GM10248 (cell line): ENCODE data around the gene RNF215.

Experiments
- CTCF ChIA-PET: fragments of 300-600 bp; sonication (Branson Sonifier 250); formaldehyde crosslinking; extraction: SDS; loops from one replicate; lab custom pipeline; 2021; ENCODE audit warnings: antibody characterized with exemption; lab: Yijun Ruan, JAX
- POLR2A ChIA-PET: fragments of 350-650 bp; sonication (Branson Sonifier 250); formaldehyde crosslinking; extraction: SDS; loops from one replicate; lab custom pipeline; 2020; ENCODE audit warnings: antibody characterized with exemption; lab: Yijun Ruan, JAX
- DNase-seq: peaks from one replicate; pipeline ENCODE4 v3.0.0; 2012; ENCODE audit errors: extremely low spot score
- TF ChIP-seq, protein P1 (sequence below): IDR thresholded peaks from 2 replicates; pipeline ENCODE4 v1.5.1; 2012; ENCODE audit warnings: mild to moderate bottlenecking, low read depth; ENCODE audit errors: extremely low read depth, missing control alignments, control extremely low read depth

The RNF215 gene

DNA sequence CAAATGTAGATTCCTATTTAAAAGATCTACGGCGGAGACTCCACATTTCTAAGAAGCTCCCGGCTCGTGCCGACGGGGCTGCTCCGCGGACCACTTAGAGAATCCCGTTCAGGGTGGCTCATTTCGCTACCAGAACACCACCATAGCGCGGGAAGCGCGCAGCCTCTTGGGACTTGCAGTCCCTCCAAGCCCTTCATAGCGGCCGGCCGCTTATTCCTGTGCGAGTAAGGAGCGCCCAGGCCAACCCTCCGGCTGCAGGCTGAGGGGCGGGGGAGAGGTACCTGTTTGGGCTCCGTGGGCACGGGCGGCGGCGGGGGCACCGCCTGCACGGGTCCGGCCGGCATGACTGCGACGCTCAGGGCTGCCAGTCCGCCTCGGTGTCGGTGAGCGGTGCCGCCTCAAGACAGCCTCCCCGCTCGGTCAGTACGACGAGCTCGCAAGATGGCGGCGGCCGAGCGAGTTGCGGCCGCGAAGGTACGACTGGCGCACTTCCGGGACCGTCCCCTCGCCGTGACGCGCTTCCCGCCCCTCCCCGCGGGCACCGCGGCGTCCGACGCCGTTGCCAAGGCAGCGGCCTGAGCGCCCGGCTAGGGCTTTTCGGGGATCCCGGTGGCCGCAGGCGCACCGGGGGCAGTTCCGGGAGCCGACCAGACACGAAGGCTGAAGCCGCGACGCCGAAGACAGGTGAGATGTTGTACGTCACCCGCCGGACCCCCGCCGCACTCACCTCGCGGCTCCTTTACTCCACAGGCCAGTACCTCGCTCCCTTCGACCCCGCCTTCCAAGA lies 30.6 kb downstream of the RNF215 start, which contains the start of the genes CCDC157 and SF3A1:
Gene CCDC157 (plus strand): TSS at position 559 of the 787 bp plus-strand sequence. CDS start 8,994 bp downstream, outside the sequence.
Gene SF3A1 (minus strand): TSS at position 446 of the 787 bp plus-strand sequence. CDS start 102 bp downstream, at position 344.
- POLR2A ChIA-PET, result interaction anchor here (0.7 to 1.3 kb wide), 4 partner anchors 19 to 724 kb away, joined by 3 to 4 read pairs (median 3); partner anchors contain the start of genes SMTN and TBC1D10A

DNA sequence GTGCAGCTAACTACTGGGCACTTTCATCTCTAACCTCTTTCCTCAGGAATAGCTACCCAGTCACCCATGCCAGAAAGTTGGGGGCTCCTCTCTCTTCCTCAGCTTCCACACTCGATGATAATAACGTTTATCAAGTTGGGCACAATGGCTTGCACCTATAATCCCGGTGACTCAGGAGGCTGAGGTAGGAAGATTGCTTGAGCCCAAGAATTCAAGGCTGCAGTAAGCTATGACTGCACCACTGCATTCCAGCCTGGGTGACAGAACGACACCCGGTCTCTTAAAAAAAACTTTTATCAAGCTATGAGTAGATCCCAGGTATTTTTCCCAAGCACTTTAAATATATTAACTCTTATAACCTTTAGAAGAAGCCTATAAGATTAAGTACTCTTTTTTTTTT lies 32.6 kb downstream of the RNF215 start:
- CTCF ChIA-PET, result interaction anchor here (1.0 to 3.2 kb wide), 2 partner anchors 10 to 67 kb away, joined by 3 to 13 read pairs; no protein-coding TSS in a partner anchor
- no peak for DNase-seq
- TF ChIP-seq, protein P1, sequence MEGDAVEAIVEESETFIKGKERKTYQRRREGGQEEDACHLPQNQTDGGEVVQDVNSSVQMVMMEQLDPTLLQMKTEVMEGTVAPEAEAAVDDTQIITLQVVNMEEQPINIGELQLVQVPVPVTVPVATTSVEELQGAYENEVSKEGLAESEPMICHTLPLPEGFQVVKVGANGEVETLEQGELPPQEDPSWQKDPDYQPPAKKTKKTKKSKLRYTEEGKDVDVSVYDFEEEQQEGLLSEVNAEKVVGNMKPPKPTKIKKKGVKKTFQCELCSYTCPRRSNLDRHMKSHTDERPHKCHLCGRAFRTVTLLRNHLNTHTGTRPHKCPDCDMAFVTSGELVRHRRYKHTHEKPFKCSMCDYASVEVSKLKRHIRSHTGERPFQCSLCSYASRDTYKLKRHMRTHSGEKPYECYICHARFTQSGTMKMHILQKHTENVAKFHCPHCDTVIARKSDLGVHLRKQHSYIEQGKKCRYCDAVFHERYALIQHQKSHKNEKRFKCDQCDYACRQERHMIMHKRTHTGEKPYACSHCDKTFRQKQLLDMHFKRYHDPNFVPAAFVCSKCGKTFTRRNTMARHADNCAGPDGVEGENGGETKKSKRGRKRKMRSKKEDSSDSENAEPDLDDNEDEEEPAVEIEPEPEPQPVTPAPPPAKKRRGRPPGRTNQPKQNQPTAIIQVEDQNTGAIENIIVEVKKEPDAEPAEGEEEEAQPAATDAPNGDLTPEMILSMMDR, result no peak
- POLR2A ChIA-PET, result interaction anchor here (0.7 kb wide), 1 partner anchor 38 kb away, joined by 3 read pairs; no protein-coding TSS in a partner anchor

More for the DNA sequence above, 30.6 kb downstream of the RNF215 start, which contains the start of the genes CCDC157 and SF3A1:
- CTCF ChIA-PET, result interaction anchor here (0.6 to 3.9 kb wide), 8 partner anchors 9 to 93 kb away, joined by 3 to 20 read pairs (median 4); partner anchors contain the start of genes RNF215 and TBC1D10A
- TF ChIP-seq, protein P1, result no peak
- DNase-seq, result peak; percentile 97

DNA sequence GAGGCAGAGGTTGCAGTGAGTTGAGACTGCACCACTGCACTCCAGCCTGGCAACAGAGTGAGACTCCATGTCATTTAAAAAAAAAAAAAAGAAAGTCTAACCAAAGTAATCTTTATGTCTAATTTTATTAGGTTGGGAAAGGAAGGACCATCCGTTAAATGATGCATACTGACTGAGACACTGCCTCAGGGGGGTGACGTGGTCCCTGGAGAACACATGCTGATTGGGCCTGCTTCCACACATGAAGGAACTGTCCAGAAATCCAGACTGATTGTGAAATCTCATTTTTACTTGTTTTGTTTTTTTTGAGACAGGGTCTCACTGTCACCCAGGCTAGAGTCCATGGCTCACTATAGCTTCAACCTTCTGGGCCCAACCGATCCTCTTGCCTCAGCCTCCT lies 36.0 kb downstream of the RNF215 start:
- CTCF ChIA-PET, result no interaction called here
- DNase-seq, result no peak
- POLR2A ChIA-PET, result interaction anchor here (0.7 kb wide), 1 partner anchor 9 kb away, joined by 3 read pairs; no protein-coding TSS in a partner anchor
- TF ChIP-seq, protein P1, result no peak

DNA sequence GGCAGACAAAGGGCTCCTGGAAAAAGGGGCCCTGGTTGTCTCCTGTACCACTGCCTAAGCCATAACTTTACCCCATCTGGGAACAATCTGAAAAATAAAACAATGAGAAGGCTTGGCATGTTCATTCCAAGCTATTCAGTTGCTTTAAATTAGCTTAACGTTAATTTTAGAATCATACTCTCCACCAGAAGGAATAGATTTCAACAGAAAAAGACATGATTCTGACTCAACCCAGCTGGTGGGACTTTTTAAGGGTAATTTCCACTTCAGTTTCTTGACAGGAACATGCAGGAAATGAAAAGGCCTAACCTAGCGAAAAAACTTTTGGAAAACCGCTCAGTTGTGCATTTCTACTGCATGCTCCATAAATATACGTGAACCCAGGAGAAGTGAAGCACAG lies 38.4 kb downstream of the RNF215 start:
- DNase-seq, result no peak
- TF ChIP-seq, protein P1, result no peak
- CTCF ChIA-PET, result interaction anchor here (1.0 to 1.7 kb wide), 4 partner anchors 39 to 60 kb away, joined by 4 to 9 read pairs (median 4); partner anchors contain the start of gene CASTOR1
- POLR2A ChIA-PET, result interaction anchor here (0.6 to 1.0 kb wide), 2 partner anchors 22 to 753 kb away, joined by 3 read pairs; partner anchors contain the start of gene TBC1D10A

DNA sequence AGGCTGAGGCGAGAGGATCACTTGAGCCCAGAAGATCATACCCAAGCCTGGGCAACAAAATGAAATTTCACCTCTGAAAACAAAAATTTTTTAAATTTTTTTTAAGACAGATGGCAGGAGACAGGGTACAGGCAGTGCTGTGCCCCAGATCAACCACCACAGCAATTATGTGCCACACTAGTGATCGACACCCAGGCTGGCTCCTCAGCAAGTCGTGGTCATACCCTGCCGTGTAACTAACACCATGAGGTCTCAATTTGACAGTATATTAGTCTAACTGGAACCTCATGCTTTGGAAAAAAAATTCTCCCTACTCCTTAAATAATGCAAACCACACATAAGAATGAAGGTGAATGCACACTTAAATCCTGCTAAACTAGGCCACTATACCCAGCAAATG lies 38.8 kb downstream of the RNF215 start:
- TF ChIP-seq, protein P1, result no peak
- POLR2A ChIA-PET, result interaction anchor here (0.6 to 1.0 kb wide), 2 partner anchors 22 to 752 kb away, joined by 3 read pairs; partner anchors contain the start of gene TBC1D10A
- CTCF ChIA-PET, result interaction anchor here (1.2 to 1.7 kb wide), 4 partner anchors 8 to 60 kb away, joined by 3 to 9 read pairs (median 4); partner anchors contain the start of genes CASTOR1, CCDC157 and SF3A1
- DNase-seq, result no peak

DNA sequence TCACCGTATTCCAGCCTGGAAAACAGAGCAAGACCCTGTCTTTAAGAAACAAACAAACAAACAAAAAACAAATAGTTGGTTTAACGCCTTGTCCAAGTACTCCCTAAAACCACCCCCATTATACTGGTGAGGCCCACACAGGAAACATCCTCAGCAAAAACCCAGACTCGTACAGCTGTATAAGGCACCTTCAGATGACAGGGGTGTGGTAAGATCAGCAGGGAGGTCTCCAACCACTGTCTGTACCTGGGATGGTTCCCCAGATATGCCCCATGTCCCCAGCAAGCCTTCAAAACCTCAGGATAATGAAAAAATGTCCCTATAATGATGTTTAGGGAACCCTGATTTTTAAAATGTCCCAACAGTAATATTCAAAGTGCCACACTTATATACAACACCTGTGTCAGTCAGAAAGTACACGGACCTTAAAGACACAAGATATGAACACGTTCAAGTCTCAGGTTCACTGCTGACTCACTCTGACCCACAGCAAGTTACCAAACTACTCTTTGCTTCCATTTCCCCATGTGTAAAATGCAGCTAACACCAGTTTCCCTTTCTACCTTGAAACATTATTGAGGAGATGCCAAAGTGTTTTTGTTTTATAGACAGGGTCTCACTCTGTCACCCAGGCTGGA lies 39.8 kb downstream of the RNF215 start:
- CTCF ChIA-PET, result interaction anchor here (1.2 to 1.5 kb wide), 2 partner anchors 9 to 11 kb away, joined by 3 to 4 read pairs; partner anchors contain the start of genes CCDC157 and SF3A1
- no peak for DNase-seq
- POLR2A ChIA-PET, result interaction anchor here (0.9 kb wide), 1 partner anchor 10 kb away, joined by 3 read pairs; no protein-coding TSS in a partner anchor
- TF ChIP-seq, protein P1, result no peak
